HG03196 (cell line): Measurements from ENCODE around the gene TSPAN32.
"Not testable (repeated sequence)": the region's sequence is repeated elsewhere in the genome, so short reads cannot be mapped to it uniquely, and the experiment has no call there.

Experiments
- ATAC-seq: cut with Tn5 transposase; IDR thresholded peaks from one replicate; pipeline ENCODE4 v1.9.1; 2021; ENCODE audit not compliant: unreplicated experiment

TSPAN32 gene

DNA sequence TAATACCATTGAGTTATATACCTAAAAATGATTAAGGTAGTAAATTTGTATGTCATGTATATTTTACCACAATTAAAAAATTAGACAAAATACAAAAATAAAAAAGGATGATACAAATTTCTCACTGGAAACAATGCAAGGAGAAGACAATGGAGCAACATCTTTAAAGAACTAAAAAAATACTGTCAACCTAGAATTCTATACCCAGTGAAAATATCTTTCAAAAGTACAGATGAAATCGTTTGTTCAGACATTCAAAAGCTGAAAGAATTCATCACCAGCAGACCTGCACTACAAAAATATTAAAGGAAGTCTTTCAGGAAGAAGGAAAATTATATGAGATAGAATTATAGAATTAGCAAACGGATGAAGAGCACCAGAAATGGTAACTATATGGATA, 21.6 kb upstream of the TSPAN32 start:
- no peak for ATAC-seq

DNA sequence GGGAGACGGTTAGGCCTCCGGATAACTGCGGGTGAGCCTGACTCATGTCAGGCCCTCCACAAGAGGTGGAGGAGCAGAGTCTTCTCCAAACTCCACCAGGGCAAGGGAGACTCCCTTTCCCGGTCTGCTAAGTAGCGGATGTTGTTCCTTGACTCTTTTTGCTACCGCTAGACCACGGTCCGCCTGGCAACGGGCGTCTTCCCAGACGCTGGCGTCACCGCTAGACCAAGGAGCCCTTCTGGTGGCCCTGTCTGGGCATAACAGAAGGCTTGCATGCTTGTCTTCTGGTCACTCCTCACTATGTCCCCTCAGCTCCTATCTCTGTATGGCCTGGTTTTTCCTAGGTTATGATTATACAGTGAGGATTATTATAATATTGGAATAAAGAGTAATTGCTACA, 15.5 kb upstream of the TSPAN32 start:
- ATAC-seq = not testable (repeated sequence)

DNA sequence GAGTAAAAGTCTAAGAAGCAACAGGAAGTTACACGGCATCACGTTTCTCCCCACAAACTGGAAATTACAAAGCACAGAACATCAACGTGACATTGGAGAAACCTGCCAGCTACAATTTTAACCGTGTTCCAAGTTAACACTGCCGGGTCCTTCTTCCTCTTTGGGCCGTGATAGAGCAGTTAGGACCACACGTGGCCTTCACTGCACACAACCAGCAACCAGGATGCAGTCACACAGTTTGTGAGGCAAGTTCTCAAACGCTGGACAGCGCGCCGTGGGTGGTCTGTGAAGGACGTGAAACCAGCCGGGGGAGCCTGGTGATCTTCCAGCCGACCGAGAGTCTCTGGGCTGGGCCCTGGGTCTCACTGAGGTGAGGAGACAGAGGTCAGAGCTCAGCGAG, 14.7 kb upstream of the TSPAN32 start:
- no peak for ATAC-seq

DNA sequence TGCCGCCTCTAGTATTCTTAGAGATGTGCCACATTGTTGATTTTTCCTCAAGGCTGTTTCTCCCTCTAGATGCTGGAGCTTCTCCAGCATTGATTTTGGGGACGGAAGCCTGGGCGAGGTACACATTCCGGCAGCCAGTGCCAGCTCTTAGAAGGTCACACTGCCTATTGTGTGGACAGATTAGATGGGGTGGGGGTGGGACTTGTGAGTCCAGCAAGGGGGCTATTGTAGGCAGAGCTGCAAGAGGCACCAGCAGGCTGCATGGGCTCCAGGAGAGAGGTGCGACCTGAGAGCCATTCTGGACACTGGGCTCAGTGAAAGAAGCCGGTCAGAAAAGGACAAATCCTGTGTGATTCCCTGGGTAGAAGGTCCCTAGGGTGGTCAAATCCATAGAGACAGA, 12.5 kb upstream of the TSPAN32 start:
- ATAC-seq = no peak

DNA sequence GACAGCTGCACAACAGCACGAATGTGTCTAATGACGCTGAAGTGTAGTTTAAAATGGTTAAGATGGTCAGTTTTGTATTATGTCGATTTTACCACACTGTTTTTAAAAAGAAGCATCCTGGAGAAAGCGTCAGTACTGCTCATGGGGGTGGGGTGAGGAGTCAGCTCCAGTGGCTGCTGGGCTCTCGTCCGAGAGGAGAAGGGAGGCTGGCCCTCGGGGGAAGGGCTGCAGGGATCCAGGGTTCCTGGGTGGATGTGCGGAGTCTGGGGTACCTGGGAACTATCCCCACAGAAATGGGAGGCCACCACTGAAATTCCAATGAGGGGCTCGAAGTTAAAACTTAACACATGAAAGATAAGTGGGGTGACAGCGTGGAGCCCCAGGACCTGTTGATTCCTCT, 12.0 kb upstream of the TSPAN32 start:
- ATAC-seq = no peak

DNA sequence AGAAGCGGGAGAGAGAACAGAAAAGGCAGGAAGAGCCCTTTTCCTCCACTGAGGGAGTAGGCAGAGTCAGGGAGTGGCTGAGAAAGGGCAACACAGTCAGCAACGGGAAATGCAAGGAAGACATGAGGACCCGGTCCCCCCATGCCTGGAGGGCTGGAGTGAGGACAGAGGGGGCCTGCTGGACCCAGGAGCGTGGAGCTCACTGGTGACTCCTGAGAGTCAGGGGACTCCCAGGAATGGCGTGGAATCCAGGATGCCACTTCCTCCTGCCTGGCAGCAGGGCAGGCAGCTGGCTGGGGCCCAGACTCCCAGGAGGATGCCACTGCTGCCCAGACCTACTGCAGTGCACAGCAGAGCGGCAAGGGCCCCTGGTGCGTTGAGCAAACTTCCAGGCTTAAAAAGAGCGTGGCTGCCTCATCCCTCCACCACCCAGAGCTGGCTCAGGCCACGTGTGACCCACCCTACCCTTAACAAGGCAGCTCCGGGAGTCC, 11.4 kb upstream of the TSPAN32 start:
- ATAC-seq = no peak

DNA sequence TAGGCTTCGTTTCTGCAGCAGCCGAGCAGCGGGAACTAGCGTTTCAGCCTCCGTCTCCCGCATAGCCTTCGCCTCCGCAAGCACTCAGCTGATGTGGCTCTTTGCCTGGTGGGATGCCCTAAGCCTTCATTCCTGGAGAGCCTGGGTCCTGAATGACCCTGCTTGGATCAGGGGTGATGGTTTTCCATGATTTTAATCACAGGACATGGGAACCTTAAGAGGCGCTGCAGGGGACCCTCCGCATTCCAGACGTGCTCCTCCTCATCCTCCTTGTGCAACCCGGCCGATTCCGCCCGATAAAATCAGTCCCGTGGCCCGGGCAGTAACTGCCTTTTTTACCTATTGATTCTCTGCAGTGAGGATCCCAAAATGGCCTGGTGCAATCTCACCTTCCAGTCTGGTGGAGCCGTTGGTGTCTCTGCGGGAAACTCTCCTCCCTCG, 8.3 kb upstream of the TSPAN32 start:
- ATAC-seq = no peak

DNA sequence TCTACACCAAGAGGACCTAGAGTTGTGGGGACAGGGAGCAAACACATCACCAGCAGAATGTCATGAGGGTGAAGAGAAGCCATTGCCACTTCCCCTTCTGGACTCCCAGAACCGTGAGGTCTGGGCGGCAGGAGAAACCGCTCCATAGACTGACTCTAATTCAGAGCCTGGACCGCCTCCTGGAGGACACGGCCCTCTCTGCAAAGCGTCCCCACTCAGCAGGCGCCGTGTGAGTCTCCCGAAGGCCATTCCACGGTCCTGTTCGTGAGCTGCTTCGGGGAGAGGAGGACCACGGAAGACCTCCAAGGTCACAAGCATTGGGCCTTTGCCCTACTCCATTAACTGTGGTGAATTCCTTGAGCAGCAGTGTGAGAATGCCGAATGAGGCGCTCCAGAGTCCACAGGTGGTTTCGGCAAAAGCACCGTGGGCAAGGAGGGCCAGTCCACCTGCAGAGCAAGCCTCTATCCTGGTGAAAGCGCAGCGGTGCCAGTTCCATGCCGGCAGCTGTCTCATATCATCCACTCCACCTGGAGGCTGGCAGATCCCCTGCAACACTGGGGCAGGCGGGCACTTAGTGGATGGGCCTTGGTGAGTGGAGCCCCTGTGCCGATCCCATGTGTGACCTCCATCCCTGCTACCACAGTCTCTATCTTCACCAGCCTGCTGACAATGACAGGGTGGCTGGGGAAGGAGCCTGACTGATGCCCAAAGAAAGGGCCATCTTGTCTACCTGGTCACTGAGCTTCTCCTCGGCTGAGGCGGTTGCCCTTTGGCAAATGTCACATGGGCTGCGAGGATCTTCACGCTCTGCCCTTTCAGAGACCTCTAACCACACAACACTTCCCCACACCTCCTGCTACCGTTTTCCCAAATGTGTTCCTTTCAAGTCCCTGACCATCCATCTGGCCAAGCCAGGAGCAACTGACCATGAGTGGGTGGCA, 7.6 kb upstream of the TSPAN32 start:
- no peak for ATAC-seq

DNA sequence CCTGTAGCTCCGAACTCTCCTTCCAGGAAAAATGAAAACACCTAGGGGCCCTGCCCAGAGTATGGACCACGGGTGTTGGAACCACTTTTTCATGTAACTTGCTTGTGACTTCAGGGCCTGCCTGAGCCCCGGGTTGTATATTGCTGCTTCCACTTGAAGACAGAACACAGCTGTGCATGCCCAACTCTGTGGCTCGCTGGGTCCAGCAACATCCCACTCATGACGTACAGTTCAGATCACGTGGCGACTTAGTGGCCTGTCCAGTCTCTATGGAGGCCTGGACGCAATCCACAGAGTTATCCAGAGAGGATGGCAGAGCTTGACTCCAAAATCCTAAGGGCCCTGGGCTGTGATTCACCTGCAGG, 6.9 kb upstream of the TSPAN32 start:
- ATAC-seq = no peak

DNA sequence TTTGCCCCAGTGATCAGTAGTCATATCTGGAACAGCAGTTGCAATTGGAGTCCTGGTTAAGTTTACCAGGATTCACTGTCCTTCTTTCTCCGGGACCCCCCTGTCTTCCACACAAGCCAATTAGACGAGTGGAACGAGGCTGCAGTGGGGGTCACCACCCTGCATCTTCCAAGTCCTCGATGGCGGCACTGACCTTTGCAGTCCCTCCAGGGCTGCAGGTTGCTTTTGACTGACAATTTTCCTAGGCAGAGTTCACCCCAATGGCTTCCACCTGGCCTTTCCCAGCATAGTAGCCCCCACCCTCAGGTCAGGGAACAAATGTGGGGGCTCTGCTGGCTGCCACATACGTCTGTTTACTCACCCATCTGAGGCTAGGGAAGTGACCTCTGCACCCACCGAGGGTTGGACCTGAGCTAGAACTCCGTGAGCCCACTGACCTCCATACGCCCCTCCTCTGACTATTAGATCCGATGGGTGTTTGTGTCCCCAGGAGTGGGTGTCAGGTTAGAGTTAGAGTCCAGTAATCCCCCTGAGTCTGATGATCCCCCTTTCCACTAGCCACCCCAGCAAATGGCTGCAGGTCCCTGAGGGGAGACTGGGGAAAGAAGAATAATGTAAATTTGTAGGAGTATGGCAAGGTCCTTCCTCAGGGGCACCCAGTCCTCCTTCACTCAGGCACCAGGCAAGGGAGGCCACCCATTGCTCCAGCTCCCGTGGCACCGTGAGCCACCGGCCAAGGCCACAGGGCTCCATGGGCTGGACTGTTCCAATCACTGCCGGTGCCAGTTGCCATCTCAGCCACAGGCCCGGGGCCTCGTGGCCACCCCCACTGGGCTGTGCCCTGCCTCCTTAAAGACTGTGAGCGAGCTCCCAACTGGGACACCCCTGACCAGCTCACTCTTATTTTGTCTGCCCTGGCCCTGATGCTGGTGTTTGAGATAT, 5.6 kb upstream of the TSPAN32 start:
- ATAC-seq = no peak

DNA sequence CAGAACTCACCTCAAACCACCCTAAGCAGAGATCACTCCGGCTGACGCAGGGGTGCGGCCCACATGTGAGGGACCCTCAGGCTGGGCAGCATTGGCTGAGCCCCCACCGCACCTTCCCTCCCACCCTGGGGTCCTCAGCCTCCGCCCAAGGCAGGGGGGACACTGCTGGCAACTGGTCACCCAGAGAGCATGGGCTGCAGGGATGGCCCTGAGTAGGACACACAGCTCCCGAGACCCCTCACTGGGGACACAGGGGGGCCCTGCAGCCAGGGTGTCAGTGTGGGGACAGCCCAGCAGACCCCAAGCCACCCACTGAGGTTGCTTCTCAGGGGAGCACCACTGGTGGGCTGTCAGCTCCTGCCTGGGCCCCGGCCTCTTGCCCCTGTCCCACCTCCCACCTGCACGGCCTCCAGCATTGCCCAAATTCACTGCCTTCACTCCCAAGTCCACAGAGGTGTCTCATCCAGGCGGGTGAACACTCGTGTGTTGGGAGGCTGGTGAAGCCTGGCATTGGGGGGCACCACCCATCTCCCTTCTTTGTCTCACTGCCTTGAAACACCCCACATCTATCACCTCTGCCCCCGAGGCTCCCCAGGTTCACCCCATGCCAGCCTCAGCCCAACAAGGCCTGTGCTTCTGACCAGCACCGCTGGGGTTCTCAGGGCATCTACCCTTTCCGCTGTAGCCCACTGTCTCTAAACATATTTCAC, 4.7 kb upstream of the TSPAN32 start:
- no peak for ATAC-seq

DNA sequence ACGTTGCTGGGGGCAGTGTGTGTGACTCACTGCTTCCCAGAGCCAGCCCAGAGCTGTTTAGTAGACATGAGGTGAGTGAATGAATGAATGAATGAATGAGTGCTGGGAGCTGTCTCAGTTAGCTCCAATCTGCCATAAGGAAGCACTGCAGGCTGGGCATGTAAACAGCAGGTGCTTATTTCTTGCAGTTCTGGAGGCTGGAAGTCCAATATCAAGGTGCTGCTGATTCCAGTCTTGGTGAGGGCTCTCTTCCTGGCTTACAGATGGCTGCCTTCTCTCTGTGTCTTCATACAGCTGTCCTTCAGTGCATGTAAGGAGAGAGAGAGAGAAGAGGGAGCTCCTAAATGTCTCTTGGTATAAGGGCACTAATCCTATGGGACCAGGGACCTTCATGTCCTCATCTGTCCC, 4.2 kb upstream of the TSPAN32 start:
- no peak for ATAC-seq

DNA sequence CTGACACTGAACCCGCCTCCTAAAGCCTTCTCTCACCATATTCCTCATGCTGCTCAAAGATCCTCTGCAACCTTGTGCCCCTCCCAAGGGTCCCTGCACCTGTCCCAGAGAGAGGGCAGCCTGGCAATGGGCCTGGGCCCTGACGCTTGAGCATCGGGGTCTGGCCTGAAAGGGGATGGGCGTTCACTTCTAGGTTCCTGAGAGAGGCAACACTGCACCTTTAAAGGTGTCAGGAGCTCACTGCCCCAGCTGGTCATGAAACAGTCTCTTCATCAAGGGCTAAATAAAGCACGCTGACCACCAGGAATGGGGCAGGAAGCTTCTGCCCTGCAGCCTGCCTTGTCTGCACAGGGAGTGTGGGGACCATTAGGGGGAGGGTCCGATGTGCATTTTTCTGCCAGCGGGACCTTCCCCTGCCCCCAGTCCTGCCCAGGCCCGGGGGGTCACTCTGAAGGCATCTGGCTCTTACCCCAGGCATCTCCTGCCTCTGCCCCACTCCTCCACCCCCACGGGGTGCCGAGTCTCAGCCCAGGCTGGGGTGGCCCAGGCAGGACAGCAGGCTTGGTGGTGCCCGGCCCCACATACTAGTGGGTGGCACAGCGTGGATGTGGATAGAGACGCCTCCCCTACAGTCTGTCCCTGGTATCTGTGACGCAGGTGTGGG, 3.5 kb upstream of the TSPAN32 start:
- ATAC-seq = no peak

DNA sequence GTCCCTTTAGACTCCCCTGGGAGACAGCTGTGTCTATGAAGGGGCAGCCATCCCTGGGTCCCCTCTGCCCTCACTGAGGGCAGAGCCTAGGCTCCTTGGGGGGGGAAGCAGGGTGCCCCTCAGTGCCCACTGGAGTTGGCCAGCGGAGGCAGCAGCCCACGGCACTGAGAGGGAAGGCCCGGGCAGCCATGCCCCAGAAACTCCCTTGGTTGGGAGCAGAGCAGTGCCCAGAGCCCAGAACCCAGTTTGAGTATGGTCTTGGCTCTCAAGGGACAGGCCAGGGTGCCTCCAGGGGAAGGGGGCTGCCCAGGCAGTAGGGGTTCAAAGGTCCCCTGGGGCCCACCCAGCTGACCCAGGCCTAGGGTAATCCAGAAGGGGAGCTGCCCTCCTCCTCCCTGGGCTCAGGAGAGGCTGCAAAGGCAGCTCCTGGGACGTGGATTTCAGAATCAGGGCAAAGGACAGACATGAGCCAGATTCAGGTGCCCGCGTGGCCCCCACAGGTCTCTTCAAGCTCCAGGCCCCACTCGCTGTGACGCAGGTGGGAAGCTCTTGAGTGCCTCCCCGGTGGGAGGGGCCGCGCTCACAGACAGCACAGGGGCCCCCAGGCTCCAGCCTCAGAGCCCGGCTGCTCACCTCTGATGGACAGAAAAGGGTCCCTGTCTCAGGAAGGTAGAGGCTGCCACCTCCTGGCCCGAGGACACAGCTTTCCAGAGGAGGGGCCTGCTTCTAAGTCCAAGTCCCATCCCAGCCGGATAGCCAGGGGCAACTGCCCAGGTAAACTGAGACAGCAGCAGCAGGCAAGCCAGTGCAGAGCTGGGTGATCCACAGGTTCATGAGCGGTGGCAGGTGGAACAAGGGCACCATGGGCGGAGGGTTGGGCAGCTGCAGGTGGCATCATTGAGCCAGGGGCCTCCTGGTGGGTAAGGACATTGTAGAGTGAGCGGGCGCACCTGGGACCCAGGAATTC, 2.7 kb upstream of the TSPAN32 start:
- no peak for ATAC-seq

DNA sequence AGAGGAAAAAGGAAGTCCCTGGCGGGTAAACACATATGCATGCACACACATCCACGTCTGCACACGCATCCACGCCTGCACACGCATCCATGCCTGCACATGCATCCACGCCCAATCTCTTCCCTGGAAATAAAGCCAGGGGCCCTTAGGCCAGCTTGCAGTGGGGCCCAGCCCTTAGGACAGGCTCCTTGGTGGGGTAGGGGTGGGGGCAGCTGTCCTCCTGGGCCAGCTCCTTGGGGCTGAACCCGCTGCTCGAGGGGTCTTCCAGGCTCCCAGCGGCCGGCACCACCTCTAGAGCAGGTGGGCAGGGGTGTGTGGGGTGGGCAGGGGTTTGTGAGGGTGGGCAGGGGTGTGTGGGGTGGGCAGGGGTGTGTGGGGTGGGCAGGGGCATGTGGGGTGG, 2.0 kb upstream of the TSPAN32 start:
- no peak for ATAC-seq

DNA sequence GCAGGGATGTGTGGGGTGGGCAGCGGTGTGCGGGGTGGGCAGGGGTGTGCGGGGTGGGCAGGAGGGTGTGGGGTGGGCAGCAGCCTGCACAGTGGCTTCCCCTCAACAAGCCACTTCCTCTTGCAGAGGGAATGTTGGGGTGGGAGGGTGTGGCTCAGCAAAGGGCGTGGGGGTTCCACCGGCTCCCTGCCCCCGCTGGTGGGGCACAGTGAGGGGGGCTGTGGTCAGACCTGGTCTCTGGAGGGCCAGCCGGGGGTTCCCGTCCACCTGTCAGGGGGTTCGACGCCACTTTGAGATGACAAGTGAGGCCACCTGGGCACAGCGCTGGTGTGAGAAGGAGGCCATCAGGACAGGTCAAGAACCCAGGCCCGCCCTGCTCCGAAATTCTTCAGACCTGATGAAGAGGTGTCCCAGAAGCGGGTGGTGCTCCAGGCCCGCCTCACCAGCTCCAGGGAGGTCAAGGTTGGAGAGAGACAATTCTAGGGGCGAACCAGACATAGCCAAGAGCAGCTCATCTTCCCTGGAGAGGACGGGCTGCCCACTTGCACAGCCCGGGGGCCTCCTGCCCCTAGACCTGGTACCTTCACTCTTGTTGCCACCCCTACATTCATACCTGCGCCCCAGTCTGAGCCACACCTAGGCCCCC, 1.4 kb upstream of the TSPAN32 start:
- no peak for ATAC-seq

DNA sequence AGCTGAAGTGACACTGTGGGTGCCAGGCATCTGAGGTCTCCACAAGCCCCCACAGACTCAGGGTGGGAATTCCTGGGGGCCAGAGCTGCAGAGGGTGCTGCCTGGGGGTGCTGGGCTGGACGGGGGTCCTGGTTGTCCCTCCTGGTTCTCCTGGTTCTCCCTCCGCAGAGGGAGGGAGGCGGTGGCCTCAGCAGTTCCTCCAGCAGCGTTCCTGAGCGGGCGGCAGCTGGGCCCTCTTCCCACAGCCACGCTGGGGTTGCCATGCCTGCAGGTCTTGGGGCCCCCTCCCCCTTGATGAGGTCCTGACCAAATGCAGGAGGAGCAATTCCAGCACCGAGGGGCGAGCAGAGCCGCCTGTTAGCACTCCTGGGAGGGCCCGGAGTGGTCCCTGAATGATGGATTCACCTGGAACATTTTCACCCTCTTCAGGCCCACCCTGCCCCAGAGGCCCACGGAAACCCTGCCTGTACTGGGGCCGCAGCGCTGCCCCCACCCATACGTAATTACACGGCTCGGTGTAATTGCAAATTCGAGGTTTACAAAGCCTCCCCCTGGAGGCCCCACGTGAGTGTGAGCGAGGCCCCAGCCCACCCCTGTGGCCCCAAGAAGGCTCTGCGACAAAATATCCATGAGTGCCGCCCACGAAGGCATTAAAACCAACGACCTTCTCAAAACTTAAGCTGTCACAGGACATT, 730 bp upstream of the TSPAN32 start:
- ATAC-seq = no peak

DNA sequence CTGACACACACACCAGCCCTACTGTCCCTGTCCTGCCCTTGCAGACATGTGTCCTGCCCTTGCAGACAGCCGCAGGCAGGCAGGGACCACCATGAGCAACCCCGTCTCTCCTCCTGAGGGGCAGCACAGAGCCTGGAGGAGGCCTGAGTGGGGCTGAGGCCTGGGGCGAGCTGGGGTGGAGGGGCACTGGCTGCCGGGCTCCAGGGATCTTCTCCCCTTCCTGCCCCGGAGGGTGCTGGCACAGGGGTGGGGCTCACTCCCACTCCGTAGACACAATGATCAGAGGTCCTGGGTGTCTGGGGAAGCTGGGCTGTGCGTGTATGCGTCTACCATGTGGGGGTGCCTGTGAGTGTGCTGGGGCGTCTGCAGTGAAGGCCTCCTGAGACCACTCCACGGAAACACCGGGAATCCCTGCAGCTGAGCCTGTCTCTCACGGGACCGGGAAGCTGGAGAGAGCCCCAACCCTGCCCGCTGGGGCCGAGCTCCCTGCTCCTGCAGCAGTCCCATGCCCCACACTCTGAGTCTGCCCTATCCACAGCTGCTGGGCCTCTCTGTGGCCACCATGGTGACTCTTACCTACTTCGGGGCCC, 588 bp downstream of the TSPAN32 start:
- no peak for ATAC-seq
